Measurements from ENCODE around the gene DTX2. TPM values are rescaled to one million over a fixed set of nuclear protein-coding genes. Genes with fewer than 3 reads are reported as not detected.

The DTX2 gene
- total RNA-seq, 1 experiment from 2014 or later: 37.4 TPM

DNA sequence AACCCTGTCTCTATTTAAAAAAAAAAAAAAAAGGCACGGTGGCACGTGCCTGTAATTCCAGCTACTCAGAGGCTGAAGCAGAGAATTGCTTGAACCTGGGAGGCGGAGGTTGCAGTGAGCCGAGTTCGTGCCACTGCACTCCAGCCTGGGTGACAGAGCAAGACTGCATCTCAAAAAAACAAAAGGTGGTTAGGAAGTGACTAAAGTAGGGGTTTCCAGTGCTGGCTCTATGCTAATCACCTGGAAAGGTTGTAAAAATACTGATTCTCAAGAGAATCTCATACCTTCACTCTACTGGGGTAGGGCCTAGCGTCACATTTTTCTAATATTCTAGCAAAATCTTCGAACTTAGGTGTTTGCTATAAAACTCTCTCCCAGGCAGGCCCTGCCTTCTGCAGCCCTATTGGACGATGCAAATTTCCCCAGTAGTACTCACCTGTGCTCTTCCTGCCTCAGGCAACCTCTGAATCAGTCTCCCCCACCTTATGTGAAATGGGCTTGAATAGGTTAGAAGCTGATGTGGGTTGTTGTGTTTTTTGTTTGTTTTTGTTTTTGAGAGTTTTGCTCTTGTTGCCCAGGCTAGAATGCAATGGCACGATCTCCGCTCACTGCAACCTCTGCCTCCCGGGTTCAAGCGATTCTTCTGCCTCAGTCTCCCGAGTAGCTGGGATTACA is 33.2 kb upstream of the DTX2 start:
- POLR2A ChIA-PET: no interaction called here
- H3K79me2 ChIP-seq (ENCODE audit: insufficient read depth, low read length): no peaks in the 10 kb centered on the region

More for the DNA sequence above, 33.2 kb upstream of the DTX2 start:
- no peak overlapping the region for H3K4me3 ChIP-seq (replicated peaks in 1 of 2; ENCODE audit: low read depth in 1 of 2, low read length in 2 of 2)
- ATAC-seq (no peak), DNase-seq (ENCODE audit: low read depth, low spot score) (no peak)
- CTCF ChIA-PET: interaction anchor here (1.0 kb wide), 1 partner anchor 10 kb away, joined by 3 read pairs; no protein-coding TSS in a partner anchor
- peaks cover 11 to 27% of the 10 kb centered on the region in 2 experiments for H3K4me1 ChIP-seq (ENCODE audit: control insufficient read depth in 1 of 2, insufficient read depth in 2 of 2, low read length in 2 of 2)
- H3K9ac ChIP-seq (ENCODE audit: low read length): no peak overlapping the region
- no TSS peak for BruUV-seq (replicated peaks)
- no peaks in the 10 kb centered on the region for H4K20me1 ChIP-seq (ENCODE audit: insufficient read depth)
- no peaks in the 10 kb centered on the region for H3K27me3 ChIP-seq (ENCODE audit: insufficient read depth, low read length)
- intact Hi-C loops (cut with micrococcal nuclease): no loop called here
- no peaks in the 10 kb centered on the region for H3K9me2 ChIP-seq (ENCODE audit: insufficient read depth)
- H3K9me3 ChIP-seq (ENCODE audit: control insufficient read depth in 1 of 2, insufficient read depth in 1 of 2, low read depth in 1 of 2, low read length in 2 of 2): no peaks in the 10 kb centered on the region
- no peaks in the 10 kb centered on the region for H3K36me3 ChIP-seq (ENCODE audit: control insufficient read depth in 1 of 2, insufficient read depth in 2 of 2, low read length in 2 of 2)
- no peak overlapping the region for H3K4me2 ChIP-seq (ENCODE audit: low read length)
- H3K27ac ChIP-seq (ENCODE audit: low read depth, low read length): no peak overlapping the region
- RAD21 ChIA-PET (ENCODE audit: low non-redundant PET in 1 of 2, low total read pairs in 2 of 2, uncharacterized antibody in 2 of 2, unreplicated experiment in 2 of 2): no interaction called here
- H2AFZ ChIP-seq (ENCODE audit: low read depth, low read length, poor library complexity, severe bottlenecking): no peak overlapping the region
- TF ChIP-seq, protein P1, sequence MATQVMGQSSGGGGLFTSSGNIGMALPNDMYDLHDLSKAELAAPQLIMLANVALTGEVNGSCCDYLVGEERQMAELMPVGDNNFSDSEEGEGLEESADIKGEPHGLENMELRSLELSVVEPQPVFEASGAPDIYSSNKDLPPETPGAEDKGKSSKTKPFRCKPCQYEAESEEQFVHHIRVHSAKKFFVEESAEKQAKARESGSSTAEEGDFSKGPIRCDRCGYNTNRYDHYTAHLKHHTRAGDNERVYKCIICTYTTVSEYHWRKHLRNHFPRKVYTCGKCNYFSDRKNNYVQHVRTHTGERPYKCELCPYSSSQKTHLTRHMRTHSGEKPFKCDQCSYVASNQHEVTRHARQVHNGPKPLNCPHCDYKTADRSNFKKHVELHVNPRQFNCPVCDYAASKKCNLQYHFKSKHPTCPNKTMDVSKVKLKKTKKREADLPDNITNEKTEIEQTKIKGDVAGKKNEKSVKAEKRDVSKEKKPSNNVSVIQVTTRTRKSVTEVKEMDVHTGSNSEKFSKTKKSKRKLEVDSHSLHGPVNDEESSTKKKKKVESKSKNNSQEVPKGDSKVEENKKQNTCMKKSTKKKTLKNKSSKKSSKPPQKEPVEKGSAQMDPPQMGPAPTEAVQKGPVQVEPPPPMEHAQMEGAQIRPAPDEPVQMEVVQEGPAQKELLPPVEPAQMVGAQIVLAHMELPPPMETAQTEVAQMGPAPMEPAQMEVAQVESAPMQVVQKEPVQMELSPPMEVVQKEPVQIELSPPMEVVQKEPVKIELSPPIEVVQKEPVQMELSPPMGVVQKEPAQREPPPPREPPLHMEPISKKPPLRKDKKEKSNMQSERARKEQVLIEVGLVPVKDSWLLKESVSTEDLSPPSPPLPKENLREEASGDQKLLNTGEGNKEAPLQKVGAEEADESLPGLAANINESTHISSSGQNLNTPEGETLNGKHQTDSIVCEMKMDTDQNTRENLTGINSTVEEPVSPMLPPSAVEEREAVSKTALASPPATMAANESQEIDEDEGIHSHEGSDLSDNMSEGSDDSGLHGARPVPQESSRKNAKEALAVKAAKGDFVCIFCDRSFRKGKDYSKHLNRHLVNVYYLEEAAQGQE (IDR thresholded peaks at IDR 0.05; ENCODE audit: low read depth): no peak
- TF ChIP-seq POLR2AphosphoS5 (IDR thresholded peaks at IDR 0.05; ENCODE audit: low read depth, low read length): no peak
- TF ChIP-seq ELF1 (IDR thresholded peaks at IDR 0.05; ENCODE audit: borderline replicate concordance, low read depth): no peak
- TF ChIP-seq, protein P2, sequence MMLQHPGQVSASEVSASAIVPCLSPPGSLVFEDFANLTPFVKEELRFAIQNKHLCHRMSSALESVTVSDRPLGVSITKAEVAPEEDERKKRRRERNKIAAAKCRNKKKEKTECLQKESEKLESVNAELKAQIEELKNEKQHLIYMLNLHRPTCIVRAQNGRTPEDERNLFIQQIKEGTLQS (IDR thresholded peaks at IDR 0.05): no peak
- no peak for TF ChIP-seq CBX3 (IDR thresholded peaks at IDR 0.05; ENCODE audit: low read depth)
- no peak for TF ChIP-seq FOSL1 (IDR thresholded peaks at IDR 0.05; ENCODE audit: low read depth)
- no peak for TF ChIP-seq SRF (IDR thresholded peaks at IDR 0.05; ENCODE audit: low read depth)
- no peak for TF ChIP-seq RAD21 (IDR thresholded peaks at IDR 0.05; ENCODE audit: low read depth)
- no peak for TF ChIP-seq EGR1 (IDR thresholded peaks at IDR 0.05; ENCODE audit: low read depth)
- TF ChIP-seq ZFX (IDR thresholded peaks at IDR 0.05): no peak
- TF ChIP-seq TCF7L2 (IDR thresholded peaks at IDR 0.05; ENCODE audit: borderline replicate concordance, extremely low read depth, insufficient read depth, insufficient read length): no peak
- no peak for TF ChIP-seq SIN3A (IDR thresholded peaks at IDR 0.05; ENCODE audit: low read depth)
- no peak for TF ChIP-seq CEBPB (IDR thresholded peaks at IDR 0.05; ENCODE audit: low read depth)
- TF ChIP-seq ZNF274 (IDR thresholded peaks at IDR 0.05; ENCODE audit: low read depth, low read length): no peak
- TF ChIP-seq SP1 (IDR thresholded peaks at IDR 0.05; ENCODE audit: low read depth): no peak

Measured in HCT116 (cell line).